Measurements from ENCODE around the gene ZMYM2.

DNA sequence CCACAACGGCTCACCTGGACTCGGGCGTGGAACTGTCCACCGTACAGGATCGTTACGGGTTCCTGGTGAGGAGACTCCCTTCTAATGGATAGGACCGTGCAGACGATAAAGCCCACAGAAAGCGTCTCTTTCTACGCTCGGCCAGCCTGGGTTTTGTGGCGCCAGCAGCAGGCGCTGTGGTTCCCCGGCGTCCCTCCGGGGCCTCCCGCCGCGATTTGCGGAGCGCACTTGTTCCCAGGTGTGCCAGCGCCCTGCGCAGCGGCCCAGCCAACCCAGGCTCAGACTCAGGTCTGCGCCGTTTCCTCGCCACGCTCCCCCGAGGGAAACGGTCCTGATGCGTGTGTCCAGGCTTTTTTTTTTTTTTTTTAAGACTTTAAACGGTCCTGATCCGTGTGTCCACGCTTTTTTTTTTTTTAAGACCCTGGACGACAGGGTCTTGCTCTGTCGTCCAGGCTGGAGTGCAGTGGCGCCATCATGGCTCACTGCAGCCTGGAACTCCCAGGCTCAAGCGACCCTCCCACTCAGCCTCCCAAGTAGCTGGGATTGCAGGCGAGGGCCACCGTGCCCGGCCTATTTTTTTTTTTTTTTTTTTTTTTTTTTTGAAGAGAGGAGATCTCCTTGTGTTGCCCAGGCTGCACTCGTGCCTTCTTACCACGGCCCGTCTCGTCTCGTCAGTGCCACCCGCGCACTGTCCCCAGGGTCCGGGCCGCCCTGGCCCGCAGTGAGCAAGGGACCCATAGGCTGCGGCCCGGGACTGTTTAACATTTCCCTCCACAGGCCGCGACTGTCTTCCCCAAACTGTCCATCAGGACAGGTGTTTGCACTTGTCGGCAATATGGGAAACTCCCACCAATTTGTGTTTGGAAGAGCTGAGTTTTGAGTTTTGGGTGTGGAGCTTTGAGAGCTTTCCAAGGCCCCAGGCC lies 178.5 kb downstream of the ZMYM2 start:
- TF ChIP-seq BHLHE40 (IDR thresholded peaks at IDR 0.05; ENCODE audit: low read depth, low read length) (no peak), CBX2 (IDR thresholded peaks at IDR 0.05; ENCODE audit: borderline replicate concordance, low read depth) (no peak), RAD21 (conservative IDR thresholded peaks at IDR 0.05 in 1 of 2, IDR thresholded peaks at IDR 0.05 in 1 of 2) (peak; percentile 33 to 36; a peak in 2 of 5 replicates)
- TF ChIP-seq, protein P1, sequence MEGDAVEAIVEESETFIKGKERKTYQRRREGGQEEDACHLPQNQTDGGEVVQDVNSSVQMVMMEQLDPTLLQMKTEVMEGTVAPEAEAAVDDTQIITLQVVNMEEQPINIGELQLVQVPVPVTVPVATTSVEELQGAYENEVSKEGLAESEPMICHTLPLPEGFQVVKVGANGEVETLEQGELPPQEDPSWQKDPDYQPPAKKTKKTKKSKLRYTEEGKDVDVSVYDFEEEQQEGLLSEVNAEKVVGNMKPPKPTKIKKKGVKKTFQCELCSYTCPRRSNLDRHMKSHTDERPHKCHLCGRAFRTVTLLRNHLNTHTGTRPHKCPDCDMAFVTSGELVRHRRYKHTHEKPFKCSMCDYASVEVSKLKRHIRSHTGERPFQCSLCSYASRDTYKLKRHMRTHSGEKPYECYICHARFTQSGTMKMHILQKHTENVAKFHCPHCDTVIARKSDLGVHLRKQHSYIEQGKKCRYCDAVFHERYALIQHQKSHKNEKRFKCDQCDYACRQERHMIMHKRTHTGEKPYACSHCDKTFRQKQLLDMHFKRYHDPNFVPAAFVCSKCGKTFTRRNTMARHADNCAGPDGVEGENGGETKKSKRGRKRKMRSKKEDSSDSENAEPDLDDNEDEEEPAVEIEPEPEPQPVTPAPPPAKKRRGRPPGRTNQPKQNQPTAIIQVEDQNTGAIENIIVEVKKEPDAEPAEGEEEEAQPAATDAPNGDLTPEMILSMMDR (IDR thresholded peaks at IDR 0.05): peak; percentile 56

All from A549 (cell line).